Panc1 (cell line): ENCODE data around the gene IRX6. TPM values are rescaled to one million over a fixed set of nuclear protein-coding genes. Genes with fewer than 3 reads are reported as not detected.

Source experiments
- ATAC-seq: fragments of 200-7000 bp; cut with Tn5 transposase; 2 replicates; pipeline ENCODE4 v1.9.1; 2020; ENCODE audit warnings: mild to moderate bottlenecking, moderate library complexity
- BruUV-seq: library from RNA; stranded (reverse); fragments of 400-500 nt; replicated peaks from 2 replicates; lab custom pipeline; 2021; lab: Mats Ljungman, UMichigan
- CTCF ChIA-PET: fragments of 300-600 bp; sonication (Branson Sonifier 250); formaldehyde crosslinking; loops from one replicate; lab custom pipeline; 2022; ENCODE audit warnings: antibody characterized with exemption; lab: Charles Lee
- POLR2A ChIA-PET: fragments of 300-600 bp; sonication (Branson Sonifier 250); formaldehyde crosslinking; loops from one replicate; lab custom pipeline; 2022; ENCODE audit warnings: antibody characterized with exemption; lab: Charles Lee
- DNase-seq: peaks from one replicate; pipeline ENCODE4 v3.0.0-alpha.2; 2010; ENCODE audit warnings: low read depth, low spot score
- H3K27ac ChIP-seq: 2 replicates; pipeline ENCODE4 v1.5.1; 2011; ENCODE audit warnings: mild to moderate bottlenecking, low read length, inconsistent platforms
- H3K27me3 ChIP-seq: fragments of 200-500 bp; sonication (Bioruptor generic); 2 replicates; pipeline ENCODE4 v1.6.0; 2014; ENCODE audit warnings: low read length, inconsistent platforms; ENCODE audit not compliant: control insufficient read depth, insufficient read depth
- H3K36me3 ChIP-seq: fragments of 200-500 bp; sonication (Bioruptor generic); 2 replicates; pipeline ENCODE4 v1.5.1; 2014; ENCODE audit warnings: inconsistent platforms, mild to moderate bottlenecking, low read length, moderate library complexity; ENCODE audit not compliant: control insufficient read depth, insufficient read depth
- H3K4me1 ChIP-seq: 2 replicates; pipeline ENCODE4 v1.5.1; 2011; ENCODE audit warnings: inconsistent platforms, mild to moderate bottlenecking, low read length, moderate library complexity; ENCODE audit not compliant: control insufficient read depth, insufficient read depth
- H3K4me3 ChIP-seq, 2 experiments: 2 replicates each; pipeline ENCODE4 v1.5.1; 2011 to 2012; ENCODE audit warnings: low read depth in 2 of 2, low read length in 2 of 2, mild to moderate bottlenecking in 2 of 2, inconsistent platforms in 1 of 2, moderate library complexity in 1 of 2
- H3K9me3 ChIP-seq: fragments of 200-500 bp; sonication (Bioruptor generic); 2 replicates; pipeline ENCODE4 v1.5.1; 2014; ENCODE audit warnings: low read depth, mild to moderate bottlenecking, inconsistent platforms, low read length, moderate library complexity; ENCODE audit not compliant: control insufficient read depth, insufficient read depth
- CTCF ChIP-seq: fragments of 450-650 bp; IDR thresholded peaks from 2 replicates; pipeline ENCODE4 v1.5.1; 2017; ENCODE audit warnings: mild to moderate bottlenecking
- POLR2AphosphoS5 ChIP-seq: IDR thresholded peaks from 2 replicates; pipeline ENCODE4 v1.6.1; 2012; ENCODE audit warnings: mild to moderate bottlenecking, low read depth, low read length, moderate library complexity
- SIN3A ChIP-seq: IDR thresholded peaks from 2 replicates; pipeline ENCODE4 v1.6.1; 2012; ENCODE audit warnings: low read depth, mild to moderate bottlenecking, low read length, moderate library complexity, borderline replicate concordance; ENCODE audit not compliant: insufficient read depth
- TCF7L2 ChIP-seq: IDR thresholded peaks from 2 replicates; pipeline ENCODE4 v1.6.1; 2011; ENCODE audit warnings: mild to moderate bottlenecking, low read depth, low read length, inconsistent platforms
- in situ Hi-C: cut with HindIII; loops from 2 replicates; pipeline ENCODE4 v1.10.0; 2016; ENCODE audit warnings: low sequenced_read_pairs, low pct_unique_long_range_greater_than_20kb
- intact Hi-C: fragments of 100-400 bp; cut with micrococcal nuclease; formaldehyde crosslinking; loops from one replicate; pipeline ENCODE4 v1.10.0; 2022; ENCODE audit not compliant: unreplicated experiment
- total RNA-seq: library from RNA; stranded (reverse); gene quantifications from one replicate; pipeline ENCODE4 v1.2.1, GENCODE V29; 2021; ENCODE audit not compliant: unreplicated experiment
- TF ChIP-seq, protein P1 (sequence below), 2 experiments: IDR thresholded peaks; 2 replicates each; pipeline ENCODE4 v1.6.1; 2011 to 2012; ENCODE audit warnings: low read depth in 2 of 2, control low read depth in 1 of 2, low read length in 1 of 2, mild to moderate bottlenecking in 1 of 2, moderate library complexity in 1 of 2; ENCODE audit not compliant: insufficient read depth in 1 of 2

The IRX6 gene
- total RNA-seq, 1 experiment from 2014 or later = not detected

DNA sequence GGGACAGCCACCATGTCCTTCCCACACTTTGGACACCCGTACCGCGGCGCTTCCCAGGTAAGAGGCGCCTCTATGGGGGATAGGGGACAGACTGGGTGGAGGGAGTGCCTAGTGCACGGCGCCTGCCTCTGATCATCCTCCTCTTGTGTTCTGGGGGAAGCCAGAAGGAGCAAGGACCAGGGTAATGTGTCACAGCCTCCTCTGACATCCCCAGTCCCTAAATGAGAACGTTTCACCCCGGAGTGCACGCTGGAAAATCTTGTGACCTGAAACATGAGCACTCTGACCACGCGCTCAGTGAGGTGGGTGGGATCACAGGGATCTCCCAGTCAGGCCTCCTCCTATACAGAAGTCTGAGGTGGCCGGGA is 1.1 kb downstream of the IRX6 start:
- in situ Hi-C loops = no loop called here
- no peaks in the 10 kb centered on the region for H3K36me3 ChIP-seq
- DNase-seq (no peak), ATAC-seq (no peak)
- BruUV-seq = no TSS peak
- no peaks in the 10 kb centered on the region for H3K9me3 ChIP-seq
- no peak overlapping the region for H3K4me3 ChIP-seq
- POLR2A ChIA-PET = no interaction called here
- CTCF ChIA-PET = no interaction called here
- intact Hi-C loops = no loop called here
- H3K27me3 ChIP-seq = peaks cover 7% of the 10 kb centered on the region; the same call in 1 of the 2 replicates
- no peak overlapping the region for H3K27ac ChIP-seq
- no peak for TF ChIP-seq POLR2AphosphoS5
- TF ChIP-seq CTCF = no peak
- no peak for TF ChIP-seq TCF7L2
- TF ChIP-seq SIN3A = no peak
- TF ChIP-seq, protein P1, sequence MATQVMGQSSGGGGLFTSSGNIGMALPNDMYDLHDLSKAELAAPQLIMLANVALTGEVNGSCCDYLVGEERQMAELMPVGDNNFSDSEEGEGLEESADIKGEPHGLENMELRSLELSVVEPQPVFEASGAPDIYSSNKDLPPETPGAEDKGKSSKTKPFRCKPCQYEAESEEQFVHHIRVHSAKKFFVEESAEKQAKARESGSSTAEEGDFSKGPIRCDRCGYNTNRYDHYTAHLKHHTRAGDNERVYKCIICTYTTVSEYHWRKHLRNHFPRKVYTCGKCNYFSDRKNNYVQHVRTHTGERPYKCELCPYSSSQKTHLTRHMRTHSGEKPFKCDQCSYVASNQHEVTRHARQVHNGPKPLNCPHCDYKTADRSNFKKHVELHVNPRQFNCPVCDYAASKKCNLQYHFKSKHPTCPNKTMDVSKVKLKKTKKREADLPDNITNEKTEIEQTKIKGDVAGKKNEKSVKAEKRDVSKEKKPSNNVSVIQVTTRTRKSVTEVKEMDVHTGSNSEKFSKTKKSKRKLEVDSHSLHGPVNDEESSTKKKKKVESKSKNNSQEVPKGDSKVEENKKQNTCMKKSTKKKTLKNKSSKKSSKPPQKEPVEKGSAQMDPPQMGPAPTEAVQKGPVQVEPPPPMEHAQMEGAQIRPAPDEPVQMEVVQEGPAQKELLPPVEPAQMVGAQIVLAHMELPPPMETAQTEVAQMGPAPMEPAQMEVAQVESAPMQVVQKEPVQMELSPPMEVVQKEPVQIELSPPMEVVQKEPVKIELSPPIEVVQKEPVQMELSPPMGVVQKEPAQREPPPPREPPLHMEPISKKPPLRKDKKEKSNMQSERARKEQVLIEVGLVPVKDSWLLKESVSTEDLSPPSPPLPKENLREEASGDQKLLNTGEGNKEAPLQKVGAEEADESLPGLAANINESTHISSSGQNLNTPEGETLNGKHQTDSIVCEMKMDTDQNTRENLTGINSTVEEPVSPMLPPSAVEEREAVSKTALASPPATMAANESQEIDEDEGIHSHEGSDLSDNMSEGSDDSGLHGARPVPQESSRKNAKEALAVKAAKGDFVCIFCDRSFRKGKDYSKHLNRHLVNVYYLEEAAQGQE (IDR thresholded peaks at IDR 0.05; ENCODE audit: insufficient read depth in 1 of 2, low read depth in 2 of 2, low read length in 1 of 2) = no peak
- H3K4me1 ChIP-seq = no peaks in the 10 kb centered on the region

GRCh38 chr16:55325458-55326109 is 1.6 kb downstream of the IRX6 start:
- H3K4me1 ChIP-seq = no peaks in the 10 kb centered on the region
- no TSS peak for BruUV-seq
- peaks cover 6% of the 10 kb centered on the region; the same call in 1 of the 2 replicates for H3K27me3 ChIP-seq
- in situ Hi-C loops (no loop called here), intact Hi-C loops (no loop called here)
- DNase-seq (no peak), ATAC-seq (no peak)
- no peaks in the 10 kb centered on the region for H3K9me3 ChIP-seq
- POLR2A ChIA-PET = no interaction called here
- TF ChIP-seq, protein P1 (IDR thresholded peaks at IDR 0.05; ENCODE audit: insufficient read depth in 1 of 2, low read depth in 2 of 2, low read length in 1 of 2) = no peak
- TF ChIP-seq TCF7L2 = no peak
- no peak for TF ChIP-seq POLR2AphosphoS5
- no peak for TF ChIP-seq SIN3A
- no peak for TF ChIP-seq CTCF
- H3K4me3 ChIP-seq = no peak overlapping the region
- no peaks in the 10 kb centered on the region for H3K36me3 ChIP-seq
- no peak overlapping the region for H3K27ac ChIP-seq
- CTCF ChIA-PET = no interaction called here
